ENCODE results near the gene UBE3B. TPM values are rescaled to one million over a fixed set of nuclear protein-coding genes. Genes with fewer than 3 reads are reported as not detected.

The UBE3B gene
- total RNA-seq, 8 experiments from 2014 or later = 13.4 to 47.7 (median 24.3) TPM

DNA sequence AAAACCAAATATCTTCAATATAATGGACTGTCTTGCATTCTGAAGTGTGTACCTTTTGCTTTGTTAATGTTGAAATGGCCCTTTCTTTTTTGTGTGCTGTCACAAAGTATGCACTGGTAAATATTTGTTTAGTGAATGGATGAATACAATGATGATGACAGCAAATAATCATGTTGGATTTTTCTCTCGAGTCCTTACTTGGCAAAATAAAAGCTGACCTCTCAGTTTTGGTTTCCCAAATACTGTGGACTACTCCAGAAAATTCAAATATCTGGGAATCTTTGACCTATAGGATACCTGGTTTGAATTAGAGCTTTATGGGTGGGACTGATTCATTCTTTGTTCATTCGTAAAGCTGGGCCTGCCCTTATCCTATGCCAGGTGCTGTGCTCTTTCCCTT is 5.5 kb downstream of the UBE3B start:
- no peak for ATAC-seq (replicated peaks in 6 of 8)
- Histone ChIP-seq H3K4me3 (no peak overlapping the region), H3K4me1 (replicated peaks in 1 of 2) (peaks cover 4 to 7% of the 10 kb centered on the region in 2 donors), H3K27ac (no peak overlapping the region)
- WGBS, 10 experiments = 33 to 94% (median 50%) methylated on average over 1 to 2 of the region's 2 CpGs; no CpG with 5 or more reads in 3 of the 10 experiments
- in situ Hi-C loops (cut with MboI; ENCODE audit: low pct_unique_long_range_greater_than_20kb in 2 of 9, low sequenced_read_pairs in 9 of 9, unreplicated experiment in 9 of 9) = no loop called here

DNA sequence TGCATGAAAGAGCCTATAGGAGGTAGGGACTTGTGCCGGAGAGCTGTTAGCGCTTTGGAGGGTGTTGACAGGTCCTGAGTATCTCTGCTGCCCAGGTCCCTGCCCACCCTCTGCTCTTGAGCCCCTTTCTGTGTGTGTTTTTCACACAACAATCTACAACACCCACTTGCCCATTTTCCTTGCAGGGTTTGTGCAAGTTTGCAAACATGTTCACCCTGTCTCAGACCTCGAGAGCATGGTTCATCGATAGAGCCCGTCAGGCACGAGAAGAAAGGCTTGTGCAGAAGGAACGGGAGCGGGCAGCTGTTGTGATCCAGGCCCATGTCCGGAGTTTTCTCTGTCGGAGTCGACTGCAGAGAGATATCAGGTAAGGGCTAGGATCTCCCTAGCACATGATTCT is 5.9 kb downstream of the UBE3B start:
- ATAC-seq (replicated peaks in 6 of 8) = no peak
- H3K27ac ChIP-seq = no peak overlapping the region
- no peak overlapping the region for H3K4me3 ChIP-seq
- H3K4me1 ChIP-seq (replicated peaks in 1 of 2) = peaks cover 2 to 3% of the 10 kb centered on the region in 2 donors
- WGBS, 10 experiments = 60 to 100% (median 93%) methylated on average over 1 to 9 of the region's 11 CpGs; no CpG with 5 or more reads in 1 of the 10 experiments
- in situ Hi-C loops (cut with MboI; ENCODE audit: low pct_unique_long_range_greater_than_20kb in 2 of 9, low sequenced_read_pairs in 9 of 9, unreplicated experiment in 9 of 9) = no loop called here

DNA sequence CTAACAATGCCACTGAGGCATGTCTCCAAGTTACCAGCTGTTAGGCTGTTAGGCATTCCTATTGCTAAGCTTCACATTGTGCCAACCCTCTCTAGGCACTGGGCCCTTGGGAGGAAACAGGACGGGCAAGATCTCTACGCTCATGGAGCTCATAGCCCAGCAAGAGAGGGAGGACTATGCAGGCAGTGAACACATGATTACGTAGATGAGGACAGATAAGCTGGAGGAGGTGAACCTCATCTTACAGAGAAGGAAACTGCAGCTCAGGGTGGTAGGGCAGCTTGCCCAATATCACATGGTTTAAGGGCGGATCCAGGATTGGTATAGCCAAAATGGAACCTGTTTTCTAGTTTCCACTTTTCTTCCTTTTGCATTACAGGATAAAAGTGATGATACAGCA is 7.8 kb downstream of the UBE3B start:
- Histone ChIP-seq H3K4me3 (no peak overlapping the region), H3K27ac (no peak overlapping the region), H3K4me1 (replicated peaks in 1 of 2) (no peaks in the 10 kb centered on the region)
- no peak for ATAC-seq (replicated peaks in 6 of 8)
- in situ Hi-C loops (cut with MboI; ENCODE audit: low pct_unique_long_range_greater_than_20kb in 2 of 9, low sequenced_read_pairs in 9 of 9, unreplicated experiment in 9 of 9) = no loop called here
- 92 to 100% (median 100%) methylated on average over 1 to 4 of the region's 4 CpGs; no CpG with 5 or more reads in 1 of the 10 experiments for WGBS, 10 experiments

DNA sequence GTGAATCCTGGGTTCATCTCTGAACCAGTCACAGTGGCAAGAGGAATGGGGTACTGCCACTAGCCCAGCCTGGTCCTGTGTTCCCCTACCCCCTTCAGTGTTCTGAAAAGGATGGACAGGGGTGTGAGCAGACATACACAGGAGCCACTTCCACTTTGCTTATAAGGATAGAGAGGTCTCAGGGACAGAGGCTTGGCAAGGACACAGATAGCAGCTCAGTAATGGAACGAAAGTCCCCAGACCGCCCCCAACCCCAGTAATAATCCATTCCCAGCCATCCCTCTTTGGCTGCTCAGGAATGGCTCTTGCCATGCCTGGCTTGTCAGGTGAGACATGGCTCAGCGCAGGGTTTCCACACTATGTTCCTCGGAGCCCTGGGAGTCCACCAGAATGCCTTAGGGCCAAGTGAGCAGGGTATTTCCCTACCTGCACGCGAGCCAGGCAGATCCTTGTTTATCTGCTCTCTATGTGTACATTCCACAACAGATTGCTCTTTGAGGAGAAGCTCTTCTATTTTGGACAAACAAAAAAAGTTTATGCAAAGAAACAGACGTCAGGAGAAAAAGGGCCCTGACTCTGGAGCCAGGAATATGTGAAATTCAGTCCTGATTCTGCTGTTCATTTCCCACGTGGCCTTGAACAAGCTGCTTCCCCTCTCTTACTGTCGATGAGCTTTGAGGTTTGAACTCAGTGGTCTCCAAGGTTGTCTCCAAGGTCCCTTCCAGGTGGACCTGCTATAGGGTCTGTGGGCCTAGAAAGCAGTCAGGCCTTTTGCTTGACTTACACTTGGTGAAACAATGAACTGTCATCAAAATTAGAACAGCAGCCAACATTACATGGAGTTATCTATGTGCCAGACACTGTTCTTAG is 10.0 kb downstream of the UBE3B start:
- Histone ChIP-seq H3K4me1 (replicated peaks in 1 of 2) (no peaks in the 10 kb centered on the region), H3K4me3 (no peak overlapping the region), H3K27ac (no peak overlapping the region)
- 71 to 100% (median 99%) methylated on average over 1 to 6 of the region's 9 CpGs; no CpG with 5 or more reads in 2 of the 10 experiments for WGBS, 10 experiments
- in situ Hi-C loops (cut with MboI; ENCODE audit: low pct_unique_long_range_greater_than_20kb in 2 of 9, low sequenced_read_pairs in 9 of 9, unreplicated experiment in 9 of 9) = no loop called here
- ATAC-seq (replicated peaks in 6 of 8) = no peak

DNA sequence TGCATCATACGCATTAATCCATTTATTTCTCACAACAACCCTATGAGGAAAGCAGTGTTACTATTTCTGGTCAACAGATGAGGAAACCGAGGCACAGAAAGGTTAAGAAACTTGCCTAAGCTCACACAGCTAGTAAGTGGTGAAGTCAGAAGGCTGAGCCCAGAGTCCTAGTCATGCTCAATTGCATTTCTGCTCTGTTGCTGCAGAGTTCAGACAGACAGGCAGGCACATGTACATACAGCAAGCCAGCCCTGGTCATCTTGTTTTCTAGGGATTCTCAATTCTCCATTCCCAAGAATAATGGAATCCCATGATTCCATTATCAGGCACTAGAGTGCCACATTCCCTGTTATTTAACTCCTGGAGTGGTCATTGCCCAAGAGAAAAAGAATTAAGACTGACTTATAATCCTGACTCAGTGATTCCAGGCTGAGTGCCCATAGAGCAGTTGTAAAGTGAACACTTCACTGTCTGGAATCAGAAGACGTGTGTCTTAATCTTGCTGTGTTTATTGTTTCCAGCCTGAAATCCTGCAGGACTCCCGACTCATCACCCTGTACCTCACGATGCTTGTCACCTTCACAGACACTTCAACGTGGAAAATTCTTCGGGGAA is 10.7 kb downstream of the UBE3B start:
- no peaks in the 10 kb centered on the region for H3K4me1 ChIP-seq (replicated peaks in 1 of 2)
- in situ Hi-C loops (cut with MboI; ENCODE audit: low pct_unique_long_range_greater_than_20kb in 2 of 9, low sequenced_read_pairs in 9 of 9, unreplicated experiment in 9 of 9) = no loop called here

DNA sequence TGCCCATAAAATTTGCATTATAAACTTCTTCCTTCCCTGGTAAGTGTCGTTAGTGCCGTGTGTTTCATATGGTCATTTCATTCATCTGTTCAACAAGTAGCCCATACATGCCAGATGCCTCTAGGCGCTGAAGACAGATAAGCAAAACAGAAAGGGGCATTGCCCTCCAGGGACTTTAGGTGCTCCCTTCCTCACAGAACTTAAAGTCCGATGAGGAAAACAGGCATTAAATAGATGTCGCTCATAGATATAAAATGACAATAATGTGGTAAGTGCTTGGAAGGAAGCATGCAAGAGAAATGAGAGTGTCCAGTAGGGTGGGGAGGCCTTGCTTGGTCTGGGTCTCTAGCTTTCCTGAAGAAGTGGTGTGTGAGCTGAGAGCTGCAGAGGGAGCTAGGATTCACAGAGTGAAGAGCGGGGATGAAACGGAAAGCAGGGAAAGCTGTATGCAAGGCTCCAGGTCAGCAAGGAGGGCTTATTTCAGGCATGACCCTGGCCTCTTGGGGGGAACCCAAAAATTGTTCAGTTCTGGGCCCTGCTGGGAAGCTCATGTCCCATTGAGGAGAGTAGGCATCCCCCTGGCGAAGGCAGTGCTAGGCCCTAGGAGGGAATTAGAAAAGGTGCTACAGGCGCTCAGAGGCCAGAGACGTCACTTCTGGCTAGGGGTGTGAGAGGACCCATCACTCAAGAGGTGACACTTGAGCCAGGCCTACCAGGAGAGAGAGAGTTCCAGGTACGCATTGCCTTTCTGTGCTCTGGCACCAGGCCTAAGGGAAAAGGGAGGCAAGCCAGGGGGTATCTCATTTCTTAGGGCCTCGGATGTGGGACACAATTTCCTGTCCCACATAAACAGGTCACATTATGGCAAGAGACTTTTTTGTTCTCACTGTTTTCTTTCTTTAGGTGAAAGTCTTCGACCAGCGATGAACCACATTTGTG is 11.9 kb downstream of the UBE3B start:
- 57 to 100% (median 95%) methylated on average over 2 to 12 of the region's 14 CpGs for WGBS, 10 experiments
- ATAC-seq (replicated peaks in 6 of 8) = peak in 1 of 8 experiments; percentile 19
- H3K4me1 ChIP-seq (replicated peaks in 1 of 2) = no peaks in the 10 kb centered on the region
- H3K4me3 ChIP-seq = no peak overlapping the region
- in situ Hi-C loops (cut with MboI; ENCODE audit: low pct_unique_long_range_greater_than_20kb in 2 of 9, low sequenced_read_pairs in 9 of 9, unreplicated experiment in 9 of 9) = no loop called here
- no peak overlapping the region for H3K27ac ChIP-seq

More for the DNA sequence above, 10.7 kb downstream of the UBE3B start:
- no peak overlapping the region for H3K27ac ChIP-seq
- no peak for ATAC-seq (replicated peaks in 6 of 8)
- WGBS, 10 experiments = 67 to 100% (median 84%) methylated on average over 1 to 7 of the region's 7 CpGs; no CpG with 5 or more reads in 1 of the 10 experiments
- H3K4me3 ChIP-seq = no peak overlapping the region

DNA sequence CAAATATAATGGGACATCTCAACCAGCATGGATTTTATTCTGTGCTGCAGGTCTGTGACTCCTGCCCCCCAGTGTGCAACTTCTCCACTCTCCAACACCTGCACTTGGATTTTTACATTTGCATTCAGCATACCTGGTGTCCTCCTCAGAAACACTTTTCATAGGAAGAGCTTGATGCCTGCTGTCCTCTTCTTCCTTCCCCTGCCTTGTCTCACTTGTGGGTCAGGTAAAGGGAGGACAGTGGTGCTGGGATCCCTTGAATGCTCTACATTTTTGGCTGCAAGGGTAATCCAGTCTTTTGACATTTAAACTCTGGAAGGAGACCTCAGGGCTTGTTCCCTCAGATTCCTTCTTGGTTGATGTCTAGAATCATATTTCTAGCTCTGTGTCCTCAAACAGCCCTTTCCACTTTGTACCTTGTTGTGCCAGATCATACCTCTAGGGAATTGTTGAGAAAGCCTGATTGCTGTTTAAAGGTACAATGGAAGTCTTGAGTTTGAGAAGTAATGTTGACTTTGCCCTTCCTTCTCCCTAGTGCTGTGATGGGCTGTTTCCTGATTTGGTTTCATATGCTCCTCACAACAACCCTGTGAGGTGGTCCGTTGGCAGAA is 12.6 kb downstream of the UBE3B start:
- Histone ChIP-seq H3K4me1 (replicated peaks in 1 of 2) (no peaks in the 10 kb centered on the region), H3K27ac (no peak overlapping the region), H3K4me3 (no peak overlapping the region)
- no peak for ATAC-seq (replicated peaks in 6 of 8)
- 50 to 100% (median 83%) methylated on average over 1 of the region's 1 CpG; no CpG with 5 or more reads in 4 of the 10 experiments for WGBS, 10 experiments
- in situ Hi-C loops (cut with MboI; ENCODE audit: low pct_unique_long_range_greater_than_20kb in 2 of 9, low sequenced_read_pairs in 9 of 9, unreplicated experiment in 9 of 9) = no loop called here

DNA sequence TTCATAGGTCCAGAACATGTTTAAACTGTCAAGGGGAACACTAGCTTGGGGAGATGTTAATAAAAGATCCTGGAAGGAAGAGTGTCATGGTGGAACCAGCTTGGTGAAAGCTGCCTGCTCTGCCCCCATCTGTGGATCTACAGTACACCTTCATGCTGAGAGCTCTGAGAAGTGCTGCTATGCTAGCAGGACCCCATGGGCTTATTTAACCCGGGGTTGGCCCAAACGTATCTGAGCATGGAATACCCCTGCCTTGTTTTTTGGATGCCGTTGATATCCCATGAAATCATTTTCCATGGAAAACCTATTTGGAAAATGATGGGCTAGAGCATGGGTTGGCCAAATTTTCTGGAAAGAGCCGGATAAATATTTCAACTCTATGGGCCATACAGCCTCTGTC is 14.2 kb downstream of the UBE3B start:
- 81 to 100% (median 96%) methylated on average over 1 to 4 of the region's 4 CpGs; no CpG with 5 or more reads in 3 of the 10 experiments for WGBS, 10 experiments
- Histone ChIP-seq H3K4me1 (replicated peaks in 1 of 2) (no peaks in the 10 kb centered on the region), H3K4me3 (no peak overlapping the region), H3K27ac (no peak overlapping the region)
- no peak for ATAC-seq (replicated peaks in 6 of 8)
- in situ Hi-C loops (cut with MboI; ENCODE audit: low pct_unique_long_range_greater_than_20kb in 2 of 9, low sequenced_read_pairs in 9 of 9, unreplicated experiment in 9 of 9) = no loop called here

DNA sequence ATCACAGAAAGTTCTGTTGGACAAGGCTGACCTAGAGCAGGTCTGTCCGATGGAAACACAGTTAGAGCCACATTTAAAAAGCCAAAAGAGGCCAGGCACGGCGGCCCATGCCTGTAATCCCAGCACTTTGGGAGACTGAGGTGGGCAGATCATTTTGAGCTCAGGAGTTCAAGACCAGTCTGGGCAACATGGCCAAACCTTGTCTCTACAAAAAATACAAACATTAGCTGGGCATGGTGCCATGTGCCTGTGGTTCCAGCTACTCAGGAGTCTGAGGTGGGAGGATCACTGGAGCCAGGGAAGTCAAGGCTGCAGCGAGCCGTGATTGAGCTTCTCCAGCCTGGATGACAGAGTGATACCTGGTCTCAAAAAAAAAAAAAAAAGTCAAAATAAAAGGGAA is 14.9 kb downstream of the UBE3B start:
- Histone ChIP-seq H3K4me3 (no peak overlapping the region), H3K4me1 (replicated peaks in 1 of 2) (no peaks in the 10 kb centered on the region), H3K27ac (no peak overlapping the region)
- in situ Hi-C loops (cut with MboI; ENCODE audit: low pct_unique_long_range_greater_than_20kb in 2 of 9, low sequenced_read_pairs in 9 of 9, unreplicated experiment in 9 of 9) = no loop called here
- ATAC-seq (replicated peaks in 6 of 8) = no peak
- 75 to 100% (median 92%) methylated on average over 1 to 5 of the region's 5 CpGs; no CpG with 5 or more reads in 1 of the 10 experiments for WGBS, 10 experiments

DNA sequence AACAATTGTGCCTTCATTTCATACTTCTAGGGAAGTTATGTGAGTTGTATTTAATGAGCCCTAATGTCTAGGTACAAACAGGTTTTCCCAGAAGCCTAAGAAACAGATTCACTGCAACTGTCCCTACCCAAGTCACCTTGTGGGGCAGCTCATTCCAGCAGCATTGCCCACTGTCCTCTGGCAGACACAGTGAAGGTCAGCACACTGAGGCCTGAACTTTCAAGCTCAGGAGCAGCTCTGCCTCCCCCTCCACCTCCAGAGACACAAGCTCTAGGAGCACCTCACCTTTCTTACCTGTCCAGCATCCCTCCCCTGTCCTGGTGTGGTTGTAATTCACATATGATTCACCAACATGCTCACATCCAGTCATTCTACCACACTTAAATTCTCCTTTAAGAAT is 15.7 kb downstream of the UBE3B start:
- H3K4me1 ChIP-seq (replicated peaks in 1 of 2) = no peaks in the 10 kb centered on the region
- in situ Hi-C loops (cut with MboI; ENCODE audit: low pct_unique_long_range_greater_than_20kb in 2 of 9, low sequenced_read_pairs in 9 of 9, unreplicated experiment in 9 of 9) = no loop called here
- no peak overlapping the region for H3K27ac ChIP-seq
- ATAC-seq (replicated peaks in 6 of 8) = no peak
- H3K4me3 ChIP-seq = no peak overlapping the region

DNA sequence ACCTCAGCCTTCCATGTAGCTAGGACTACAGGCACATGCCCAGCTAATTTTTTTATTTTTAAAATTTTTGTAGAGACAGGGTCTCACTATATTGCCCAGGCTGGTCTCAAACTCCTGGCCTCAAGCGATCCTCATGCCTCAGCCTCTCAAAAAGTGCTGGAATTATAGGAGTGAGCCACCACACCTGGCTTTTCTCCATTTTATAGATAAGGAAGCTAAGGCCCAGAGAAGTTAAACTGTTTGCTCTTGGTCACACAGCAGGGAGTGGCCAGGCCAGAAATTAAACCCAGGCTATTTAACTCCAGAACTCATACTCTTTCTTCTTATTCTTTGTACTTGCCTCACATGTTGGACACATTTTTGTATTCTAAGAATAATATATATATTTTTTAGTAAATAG is 16.5 kb downstream of the UBE3B start:
- Histone ChIP-seq H3K4me3 (no peak overlapping the region), H3K27ac (no peak overlapping the region), H3K4me1 (replicated peaks in 1 of 2) (no peaks in the 10 kb centered on the region)
- ATAC-seq (replicated peaks in 6 of 8) = no peak
- WGBS, 10 experiments = 80 to 100% (median 100%) methylated on average over 1 of the region's 1 CpG; no CpG with 5 or more reads in 3 of the 10 experiments
- in situ Hi-C loops (cut with MboI; ENCODE audit: low pct_unique_long_range_greater_than_20kb in 2 of 9, low sequenced_read_pairs in 9 of 9, unreplicated experiment in 9 of 9) = no loop called here

DNA sequence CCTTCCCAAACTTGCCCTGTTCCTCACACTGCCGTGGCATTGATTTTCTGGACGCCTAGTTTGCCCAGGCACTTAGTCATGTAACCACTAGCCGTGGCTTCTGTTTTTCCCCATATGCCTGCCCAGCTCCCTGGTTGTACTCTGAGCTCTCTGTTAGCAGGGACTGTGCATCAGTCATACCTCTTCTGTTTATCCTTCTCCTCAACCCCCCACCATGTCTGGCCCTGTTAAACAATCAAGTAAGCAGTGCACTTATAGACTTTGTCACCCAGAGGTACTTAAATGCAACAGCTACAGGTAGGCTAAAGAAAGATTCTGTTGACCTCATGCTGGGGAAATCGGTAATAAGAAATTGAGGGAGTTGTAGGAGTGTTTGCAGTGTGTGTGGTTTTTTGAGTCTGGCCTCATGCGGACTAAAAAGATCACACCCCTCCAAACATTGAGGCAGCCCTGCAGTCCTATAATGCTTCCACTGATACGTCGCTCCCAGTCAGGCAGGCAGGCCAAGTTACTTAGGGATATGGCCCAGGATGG is 17.0 kb downstream of the UBE3B start:
- no peaks in the 10 kb centered on the region for H3K4me1 ChIP-seq (replicated peaks in 1 of 2)
- in situ Hi-C loops (cut with MboI; ENCODE audit: low pct_unique_long_range_greater_than_20kb in 2 of 9, low sequenced_read_pairs in 9 of 9, unreplicated experiment in 9 of 9) = no loop called here
- no peak overlapping the region for H3K4me3 ChIP-seq
- WGBS, 10 experiments = 85 to 100% (median 90%) methylated on average over 1 to 7 of the region's 7 CpGs
- ATAC-seq (replicated peaks in 6 of 8) = no peak
- no peak overlapping the region for H3K27ac ChIP-seq
